Stimulated activated CD4-positive, alpha-beta T cell treated with anti-CD3 and anti-CD28 coated beads, Interleukin-2, amount 100 ng/mL, for 48 hours (primary cell): ENCODE measurements around the gene FRMD5.
A peak's percentile ranks its signal among the peaks of the same experiment; 100 is the strongest.
"Not testable (repeated sequence)": the region's sequence is repeated elsewhere in the genome, so short reads cannot be mapped to it uniquely, and the experiment has no call there.

Experiments used
- DNase-seq, 2 donors: peaks; one replicate each; pipeline ENCODE4 v3.0.0-alpha.2; 2020

Gene FRMD5

GRCh38 chr15:44092221-44092620 lies 102.8 kb downstream of the FRMD5 start:
- no peak for DNase-seq

GRCh38 chr15:44087578-44088465 lies 107.2 kb downstream of the FRMD5 start:
- DNase-seq: no peak

GRCh38 chr15:44084770-44085169 lies 110.3 kb downstream of the FRMD5 start:
- DNase-seq: no peak

- DNase-seq: no peak
Measured at GRCh38 chr15:44084171-44084570, 110.9 kb downstream of the FRMD5 start.

- no peak for DNase-seq
Measured at GRCh38 chr15:44082558-44083157, 112.4 kb downstream of the FRMD5 start.

- no peak for DNase-seq
Measured at GRCh38 chr15:44081026-44082013, 113.8 kb downstream of the FRMD5 start.

GRCh38 chr15:44075535-44075934 lies 119.5 kb downstream of the FRMD5 start:
- DNase-seq: no peak

- DNase-seq: no peak
Measured at GRCh38 chr15:44069489-44069888, 125.6 kb downstream of the FRMD5 start.

- no peak for DNase-seq
Measured at GRCh38 chr15:44068347-44068746, 126.7 kb downstream of the FRMD5 start.

- DNase-seq: peak; percentile 65 to 72
Measured at GRCh38 chr15:44066211-44066827, 128.8 kb downstream of the FRMD5 start.

- DNase-seq: no peak
Measured at GRCh38 chr15:44064706-44065105, 130.4 kb downstream of the FRMD5 start.

- no peak for DNase-seq
Measured at GRCh38 chr15:44058126-44058525, 136.9 kb downstream of the FRMD5 start.

GRCh38 chr15:44045661-44046060 lies 149.4 kb downstream of the FRMD5 start:
- no peak for DNase-seq

- DNase-seq: no peak
Measured at GRCh38 chr15:44045217-44045616, 149.9 kb downstream of the FRMD5 start.

- DNase-seq: no peak
Measured at GRCh38 chr15:44038755-44039191, 156.3 kb downstream of the FRMD5 start.

GRCh38 chr15:44035781-44036699 lies 159.0 kb downstream of the FRMD5 start:
- DNase-seq: no peak

- DNase-seq: no peak
Measured at GRCh38 chr15:44034933-44035624, 160.0 kb downstream of the FRMD5 start.

- DNase-seq: no peak
Measured at GRCh38 chr15:44034334-44034733, 160.7 kb downstream of the FRMD5 start.

- no peak for DNase-seq
Measured at GRCh38 chr15:44033894-44034293, 161.2 kb downstream of the FRMD5 start.

- DNase-seq: not testable (repeated sequence)
Measured at GRCh38 chr15:44032820-44033219, 162.3 kb downstream of the FRMD5 start.
